Measurements from ENCODE around the gene ADGRA1.

Gene ADGRA1

DNA sequence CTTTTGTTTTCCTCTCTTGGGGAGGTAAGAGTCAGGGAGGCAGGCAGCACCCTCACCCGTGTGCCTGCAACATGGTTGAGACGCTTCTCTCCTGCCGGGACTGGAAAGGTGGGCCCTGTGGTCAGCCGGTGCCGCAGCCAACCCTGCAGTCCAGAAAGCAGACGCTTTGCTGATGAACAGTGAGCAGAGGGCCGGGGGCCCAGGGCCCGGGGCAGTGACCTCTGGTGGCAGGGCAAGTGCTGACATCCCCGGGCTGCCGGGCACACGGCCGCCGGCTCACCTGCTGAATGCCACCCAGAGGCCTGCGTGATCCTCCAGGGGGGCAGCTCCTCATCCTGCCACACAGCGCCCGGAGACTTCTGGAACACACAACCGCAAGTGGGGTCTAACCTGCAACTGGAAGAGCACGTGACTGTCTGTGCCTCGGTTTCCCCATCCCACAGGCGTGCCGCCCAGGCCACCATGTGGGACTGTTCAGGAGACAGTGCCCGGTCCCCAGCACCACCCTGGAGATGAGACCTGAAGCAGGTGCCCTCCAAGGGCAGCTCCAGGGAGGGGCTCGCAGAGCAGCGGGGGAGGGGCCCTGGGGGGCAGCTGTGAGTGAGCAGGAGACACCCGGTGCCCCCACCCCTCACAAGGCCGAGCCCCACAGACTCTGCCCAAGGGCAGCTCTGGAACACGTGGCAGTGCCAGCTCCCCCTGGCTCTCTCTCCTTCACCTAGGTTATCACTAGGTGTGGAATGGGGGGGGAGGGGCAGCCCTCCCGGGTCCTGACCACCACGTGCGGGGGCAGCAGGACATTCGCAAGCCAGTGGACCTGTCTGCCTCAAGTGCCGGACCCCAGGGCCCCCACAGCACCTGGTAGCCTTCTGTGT, 2.2 kb upstream of the ADGRA1 start:
- Histone ChIP-seq H3K9me3 (ENCODE audit: severe bottlenecking) (no peaks in the 10 kb centered on the region), H3K36me3 (ENCODE audit: low read depth) (no peaks in the 10 kb centered on the region), H3K4me1 (ENCODE audit: insufficient read depth, poor library complexity, severe bottlenecking) (no peaks in the 10 kb centered on the region), H3K27ac (ENCODE audit: poor library complexity, severe bottlenecking) (no peak overlapping the region), H3K27me3 (ENCODE audit: insufficient read depth, poor library complexity, severe bottlenecking) (peaks cover 46% of the 10 kb centered on the region), H3K4me3 (ENCODE audit: severe bottlenecking) (no peak overlapping the region)
- no peak for TF ChIP-seq CTCF (IDR thresholded peaks at IDR 0.05; ENCODE audit: poor library complexity, severe bottlenecking)
- no peak for DNase-seq (ENCODE audit: low spot score)
- ATAC-seq (ENCODE audit: low read depth) = no peak

- H3K9me3 ChIP-seq (ENCODE audit: severe bottlenecking) = no peaks in the 10 kb centered on the region
- ATAC-seq (ENCODE audit: low read depth) (no peak), DNase-seq (ENCODE audit: low spot score) (no peak)
- no peaks in the 10 kb centered on the region for H3K36me3 ChIP-seq (ENCODE audit: low read depth)
- H3K4me3 ChIP-seq (ENCODE audit: severe bottlenecking) = no peak overlapping the region
- H3K4me1 ChIP-seq (ENCODE audit: insufficient read depth, poor library complexity, severe bottlenecking) = no peaks in the 10 kb centered on the region
- peaks cover 50% of the 10 kb centered on the region for H3K27me3 ChIP-seq (ENCODE audit: insufficient read depth, poor library complexity, severe bottlenecking)
- no peak overlapping the region for H3K27ac ChIP-seq (ENCODE audit: poor library complexity, severe bottlenecking)
- TF ChIP-seq CTCF (IDR thresholded peaks at IDR 0.05; ENCODE audit: poor library complexity, severe bottlenecking) = no peak
Measured at GRCh38 chr10:133086247-133086646, 1.5 kb upstream of the ADGRA1 start.

- H3K9me3 ChIP-seq (ENCODE audit: severe bottlenecking) = no peaks in the 10 kb centered on the region
- H3K36me3 ChIP-seq (ENCODE audit: low read depth) = no peaks in the 10 kb centered on the region
- H3K4me1 ChIP-seq (ENCODE audit: insufficient read depth, poor library complexity, severe bottlenecking) = no peaks in the 10 kb centered on the region
- no peak overlapping the region for H3K4me3 ChIP-seq (ENCODE audit: severe bottlenecking)
- no peak for DNase-seq (ENCODE audit: low spot score)
- no peak for ATAC-seq (ENCODE audit: low read depth)
- H3K27me3 ChIP-seq (ENCODE audit: insufficient read depth, poor library complexity, severe bottlenecking) = peaks cover 50% of the 10 kb centered on the region
- no peak overlapping the region for H3K27ac ChIP-seq (ENCODE audit: poor library complexity, severe bottlenecking)
- TF ChIP-seq CTCF (IDR thresholded peaks at IDR 0.05; ENCODE audit: poor library complexity, severe bottlenecking) = no peak
Measured at GRCh38 chr10:133087045-133087678, 562 bp upstream of the ADGRA1 start.

DNA sequence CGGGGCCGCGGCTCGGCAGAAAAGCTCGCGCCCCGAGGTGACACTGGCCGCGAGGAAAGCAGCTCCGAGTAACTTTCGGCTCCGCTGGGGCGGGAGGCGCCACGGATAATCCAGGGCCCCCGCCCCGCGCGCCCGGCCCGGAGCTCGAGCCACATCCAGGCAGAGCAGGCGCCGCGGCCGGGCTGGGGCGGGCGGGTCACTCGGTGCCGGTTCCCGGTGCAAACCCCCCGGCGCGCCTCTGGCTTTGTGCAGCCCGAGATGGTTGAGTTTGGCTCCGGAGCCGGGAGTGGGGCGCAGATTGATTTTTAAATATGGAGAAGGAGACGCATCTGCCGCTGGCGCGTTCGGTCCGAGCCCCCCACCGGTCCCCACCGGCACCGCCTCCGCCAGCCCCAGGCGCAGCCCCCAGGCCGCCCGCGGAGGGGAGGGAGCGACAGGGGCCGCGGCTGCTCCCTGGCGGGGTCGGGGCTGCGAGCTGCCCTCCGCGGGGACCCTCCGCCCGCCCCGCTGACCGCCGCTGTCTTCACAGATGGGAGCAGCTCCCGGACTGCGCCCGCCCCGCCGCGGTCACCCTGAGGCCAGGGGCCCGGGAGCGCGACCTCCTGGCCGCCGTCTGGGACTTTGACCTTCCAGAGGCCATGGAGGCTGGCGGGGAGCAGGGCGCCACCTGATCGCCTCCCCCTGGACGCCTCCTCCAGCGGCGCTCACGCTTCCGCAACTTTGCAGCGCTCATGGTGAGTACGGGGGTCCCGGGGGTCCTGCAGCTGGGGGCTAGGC, 643 bp downstream of the ADGRA1 start:
- DNase-seq (ENCODE audit: low spot score) (no peak), ATAC-seq (ENCODE audit: low read depth) (no peak)
- Histone ChIP-seq H3K36me3 (ENCODE audit: low read depth) (no peaks in the 10 kb centered on the region), H3K27me3 (ENCODE audit: insufficient read depth, poor library complexity, severe bottlenecking) (peaks cover 57% of the 10 kb centered on the region), H3K4me1 (ENCODE audit: insufficient read depth, poor library complexity, severe bottlenecking) (no peaks in the 10 kb centered on the region), H3K27ac (ENCODE audit: poor library complexity, severe bottlenecking) (no peak overlapping the region), H3K4me3 (ENCODE audit: severe bottlenecking) (no peak overlapping the region), H3K9me3 (ENCODE audit: severe bottlenecking) (no peaks in the 10 kb centered on the region)
- TF ChIP-seq CTCF (IDR thresholded peaks at IDR 0.05; ENCODE audit: poor library complexity, severe bottlenecking) = no peak
